Measurements from ENCODE around the gene ATP8B1.

The ATP8B1 gene

DNA sequence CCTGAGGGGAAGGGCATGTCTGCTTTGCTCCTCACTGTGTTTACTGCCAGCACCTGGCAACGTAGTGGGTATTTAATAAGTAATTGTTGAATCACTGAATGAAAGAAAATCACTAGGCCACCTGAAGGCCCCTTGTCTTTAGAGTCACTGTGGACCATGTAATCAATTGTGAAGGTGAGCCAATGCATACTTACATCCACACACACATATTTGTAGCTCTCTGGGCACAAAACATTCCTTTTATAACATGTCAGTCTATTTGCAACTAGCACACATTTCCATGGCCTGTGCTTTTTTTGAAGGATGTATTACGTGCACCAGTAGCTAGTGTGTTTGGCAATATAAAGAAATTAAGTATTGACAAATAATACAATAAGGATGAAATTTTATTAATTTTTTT, 11.2 kb downstream of the ATP8B1 start:
- no peak for DNase-seq

DNA sequence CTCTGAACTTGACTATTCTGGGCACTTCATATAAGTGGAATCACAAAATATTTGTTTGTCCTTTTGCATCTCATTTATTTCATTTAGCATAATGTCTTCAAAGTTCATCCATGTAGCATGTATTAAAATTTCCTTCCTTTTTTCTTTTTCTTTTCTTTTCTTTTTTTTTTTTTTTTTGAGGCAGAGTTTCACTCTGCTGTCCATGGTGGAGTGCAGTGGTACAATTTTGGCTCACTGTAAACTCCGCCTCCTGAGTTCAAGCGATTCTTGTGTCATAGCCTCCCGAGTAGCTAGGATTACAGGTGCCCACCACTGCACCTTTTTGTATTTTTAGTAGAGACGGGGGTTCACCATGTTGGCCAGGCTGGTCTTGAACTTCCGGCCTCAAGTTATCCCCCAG, 11.9 kb downstream of the ATP8B1 start:
- no peak for DNase-seq

DNA sequence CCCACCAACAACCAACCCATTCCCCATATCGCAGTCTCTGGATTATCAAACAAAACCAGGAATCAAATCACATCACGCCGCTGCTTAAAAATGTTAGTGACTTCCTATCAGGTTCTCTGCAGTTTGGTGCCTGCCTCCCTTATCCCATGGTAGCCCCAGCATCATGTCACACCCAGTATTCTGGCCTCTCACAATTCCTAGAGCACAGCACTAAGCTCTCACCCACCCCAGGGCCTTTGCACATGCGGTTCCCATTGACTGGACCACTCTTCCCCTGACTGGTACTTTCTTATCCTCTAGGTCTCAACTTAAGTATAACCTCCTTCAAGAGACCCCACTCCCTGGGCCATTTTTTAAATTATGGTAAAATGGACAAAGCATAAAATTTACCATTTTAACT, 12.8 kb downstream of the ATP8B1 start:
- DNase-seq = no peak

DNA sequence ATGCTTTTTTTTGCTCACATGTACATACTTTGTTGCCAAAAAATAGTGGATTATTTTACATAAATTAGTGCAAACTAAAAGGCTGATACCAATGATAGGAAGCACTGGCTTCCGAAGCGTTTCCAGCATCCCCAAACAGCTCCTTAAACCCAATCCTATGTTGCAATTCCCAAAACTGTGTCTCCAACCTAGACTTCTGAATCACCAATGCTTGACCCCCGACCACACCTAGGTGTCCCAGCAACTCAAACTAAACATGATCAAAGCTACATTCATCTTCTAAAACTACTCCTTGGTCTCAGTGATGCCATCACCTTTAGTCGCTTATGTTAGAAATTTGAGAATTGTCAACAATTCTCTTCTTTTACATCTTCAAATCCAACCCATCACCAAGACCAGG, 13.4 kb downstream of the ATP8B1 start:
- DNase-seq = no peak

DNA sequence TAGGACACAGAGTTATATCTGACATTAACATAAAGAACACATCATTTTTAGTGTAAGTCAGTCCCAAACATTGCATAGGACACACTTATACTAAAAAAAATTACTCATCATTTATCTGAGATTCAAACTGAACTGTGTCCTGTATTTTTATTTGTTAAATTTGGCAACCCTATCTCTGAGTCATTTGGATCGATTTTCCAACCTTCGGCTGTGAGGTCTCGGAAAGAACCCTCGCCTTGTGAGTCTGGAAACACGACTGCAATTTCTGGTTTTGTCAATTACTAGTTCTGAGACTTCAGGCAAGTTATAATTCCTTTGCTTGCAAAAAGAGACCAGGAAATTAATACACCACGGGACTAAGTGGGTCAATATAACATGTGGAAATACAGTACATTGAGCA, 14.0 kb downstream of the ATP8B1 start:
- DNase-seq = no peak

DNA sequence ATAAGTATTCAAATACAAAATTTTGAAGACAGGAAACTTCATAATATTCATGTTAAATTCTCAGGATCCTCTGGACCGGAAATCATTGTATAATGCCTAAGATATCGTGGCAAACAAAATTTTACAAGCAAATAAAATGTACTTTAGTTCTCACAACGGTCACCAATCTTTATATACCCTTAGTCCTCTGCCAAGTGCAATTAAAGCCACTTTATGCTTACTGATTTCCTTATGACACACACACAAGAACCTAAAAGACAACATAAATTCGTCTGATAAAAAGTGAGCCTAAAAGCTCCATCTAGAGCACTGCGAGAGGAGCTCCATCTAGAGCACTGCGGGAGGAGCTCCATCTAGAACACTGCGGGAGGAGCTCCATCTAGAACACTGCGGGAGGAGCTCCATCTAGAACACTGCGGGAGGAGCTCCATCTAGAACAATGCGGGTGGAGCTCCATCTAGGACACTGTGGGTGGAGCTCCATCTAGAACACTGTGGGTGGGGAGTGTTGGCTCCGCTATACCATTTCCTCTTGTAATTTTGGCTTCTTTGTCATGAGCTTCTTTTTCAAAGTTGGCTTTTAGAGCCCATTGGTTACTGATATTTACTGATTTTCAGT, 15.9 kb downstream of the ATP8B1 start:
- no peak for DNase-seq

DNA sequence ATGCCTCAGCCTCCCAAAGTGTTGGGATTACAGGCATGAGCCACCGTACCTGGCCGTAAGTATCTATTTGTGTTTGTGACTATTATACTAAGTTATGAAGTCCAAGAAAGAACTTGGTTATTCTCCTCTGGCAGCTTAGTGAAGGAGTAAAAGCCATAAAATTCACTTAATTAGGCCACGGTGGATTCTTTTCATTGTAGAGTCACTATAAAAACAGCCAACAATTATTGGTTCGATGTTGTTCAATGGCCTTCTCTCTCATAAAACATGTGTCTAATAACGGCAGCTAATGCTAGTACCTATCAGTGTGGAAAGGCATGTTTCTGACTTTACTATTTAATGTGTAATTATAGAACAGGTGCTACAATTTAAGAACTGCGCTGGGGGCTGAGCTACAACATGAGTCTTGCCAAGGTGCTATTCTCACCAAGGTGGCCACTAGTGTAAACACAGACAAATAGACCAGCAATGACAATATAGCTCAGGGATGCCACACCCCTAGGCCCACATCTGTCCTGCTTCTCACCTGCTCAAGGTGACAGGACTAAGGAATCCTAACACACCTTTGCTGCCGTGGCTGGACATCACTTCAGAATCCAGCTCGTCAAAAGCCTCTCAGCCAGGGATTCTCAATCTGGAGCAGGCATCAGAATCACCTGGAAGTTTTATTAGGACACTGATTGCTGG, 17.2 kb downstream of the ATP8B1 start:
- no peak for DNase-seq

DNA sequence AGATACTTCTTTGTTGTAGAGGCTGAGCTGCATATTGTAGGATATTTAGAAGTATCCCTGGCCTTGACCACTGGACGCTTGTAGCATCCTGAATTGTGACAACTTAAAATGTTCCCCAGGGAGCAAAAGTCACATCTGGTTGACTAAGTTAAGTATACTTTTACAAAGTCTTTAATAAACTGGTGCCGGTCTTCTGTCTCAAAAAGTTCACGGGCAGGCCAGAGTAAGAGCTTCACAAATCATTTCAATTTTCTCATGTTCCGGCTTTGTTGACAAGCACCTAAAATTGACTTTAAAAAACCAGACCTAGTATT, 18.4 kb downstream of the ATP8B1 start:
- DNase-seq = no peak

DNA sequence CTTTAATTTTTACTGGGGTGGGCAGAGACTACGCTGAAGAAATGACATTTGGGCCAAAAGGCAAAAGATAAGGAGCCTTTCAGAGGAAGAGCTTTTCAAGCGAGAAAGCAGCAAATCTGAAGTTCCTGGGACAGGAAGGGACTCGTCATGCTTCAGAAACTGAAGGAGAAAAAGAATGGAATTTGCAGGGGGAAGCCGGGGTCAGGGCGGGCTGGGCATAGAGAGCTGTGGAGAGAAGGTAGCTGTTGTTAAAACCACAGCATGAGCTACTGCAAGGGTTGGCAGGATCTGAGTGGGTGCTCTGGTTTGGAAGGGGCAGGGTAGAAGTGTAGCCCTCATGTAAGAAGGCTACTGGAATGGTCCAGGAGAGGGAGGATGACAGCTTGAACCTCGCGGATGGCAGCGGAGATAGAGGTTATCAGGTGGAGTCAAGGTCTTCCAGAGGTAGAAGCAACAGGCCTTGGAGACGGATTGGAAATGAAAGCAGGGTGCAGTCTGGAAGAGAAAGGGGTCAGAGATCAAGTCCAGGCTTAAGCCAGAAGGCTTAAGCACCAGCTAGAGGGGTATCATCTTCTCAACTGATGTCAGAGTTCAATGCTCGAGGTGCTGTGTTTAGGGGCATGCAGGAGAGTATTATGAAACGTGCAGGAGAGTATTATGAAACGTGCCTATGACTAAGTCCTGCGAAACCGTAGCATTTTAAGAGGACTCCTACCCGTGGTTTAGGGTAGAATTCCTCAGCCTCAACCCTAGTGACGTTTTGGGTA, 18.9 kb downstream of the ATP8B1 start:
- DNase-seq = no peak

DNA sequence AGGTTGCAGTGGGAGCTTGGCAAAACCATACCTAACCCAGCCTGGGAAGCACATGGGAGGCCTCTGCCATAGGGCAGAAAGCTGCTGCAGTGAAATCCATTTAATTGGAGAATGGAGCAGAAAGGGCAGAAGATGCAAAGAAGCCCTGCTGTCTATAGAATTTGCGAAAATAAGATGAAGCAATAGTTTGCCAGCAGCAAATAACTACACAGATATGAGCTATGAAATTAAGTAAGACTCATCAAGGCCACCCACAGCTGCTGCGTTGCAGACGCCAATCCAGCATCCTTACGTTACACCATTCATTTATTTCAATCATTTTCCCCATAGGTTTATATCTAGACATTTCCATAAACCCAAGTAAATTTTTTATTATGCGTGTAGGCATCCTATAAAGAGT, 21.1 kb downstream of the ATP8B1 start:
- DNase-seq = no peak

DNA sequence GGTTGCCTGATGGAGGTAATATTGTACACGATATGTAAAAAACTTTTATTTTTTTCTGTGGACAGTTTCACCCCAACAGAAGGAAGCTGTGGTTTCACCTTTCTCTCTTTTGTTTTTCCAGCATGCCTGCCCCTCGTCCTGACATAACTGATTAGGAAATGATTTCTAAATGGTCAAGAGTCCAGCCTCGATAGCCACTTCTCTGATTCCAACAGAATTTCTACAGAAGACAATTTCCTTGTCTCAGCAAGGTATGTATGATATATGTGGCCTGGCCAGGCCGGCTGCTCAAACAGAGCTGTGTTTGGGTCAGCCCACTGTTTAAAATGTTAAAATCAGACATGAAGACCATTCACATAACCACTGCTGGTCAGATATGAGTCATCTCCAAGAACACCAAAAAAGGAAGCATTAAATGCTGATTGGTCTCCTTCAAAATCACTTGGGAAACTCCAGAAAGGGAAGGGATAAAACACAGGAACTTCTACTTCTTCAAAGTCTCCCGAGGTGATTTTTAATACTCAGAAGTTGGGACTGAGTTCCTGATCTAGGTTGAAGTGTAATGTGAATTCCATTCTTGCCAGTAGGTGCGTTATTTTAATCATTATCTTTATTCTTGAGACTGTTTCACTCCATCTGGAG, 22.3 kb downstream of the ATP8B1 start:
- no peak for DNase-seq

DNA sequence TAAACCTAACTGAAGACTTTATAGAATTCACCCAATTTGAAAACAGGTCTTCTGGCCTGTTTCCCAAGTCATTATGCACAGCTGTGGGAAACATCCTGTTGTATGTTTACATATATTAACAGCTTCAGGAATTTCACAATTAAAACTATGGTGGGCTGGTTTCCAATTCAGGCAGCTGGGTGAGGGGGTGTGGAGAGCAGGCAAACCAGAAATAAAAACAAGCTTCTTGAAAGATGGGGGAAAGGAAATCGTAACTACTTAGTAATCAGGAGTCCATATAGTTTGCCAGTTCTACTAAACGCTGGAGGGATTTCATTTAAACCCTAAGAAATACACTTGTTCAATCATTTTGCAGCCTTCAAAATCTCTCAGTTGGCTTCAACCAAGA, 22.8 kb downstream of the ATP8B1 start:
- DNase-seq = no peak

DNA sequence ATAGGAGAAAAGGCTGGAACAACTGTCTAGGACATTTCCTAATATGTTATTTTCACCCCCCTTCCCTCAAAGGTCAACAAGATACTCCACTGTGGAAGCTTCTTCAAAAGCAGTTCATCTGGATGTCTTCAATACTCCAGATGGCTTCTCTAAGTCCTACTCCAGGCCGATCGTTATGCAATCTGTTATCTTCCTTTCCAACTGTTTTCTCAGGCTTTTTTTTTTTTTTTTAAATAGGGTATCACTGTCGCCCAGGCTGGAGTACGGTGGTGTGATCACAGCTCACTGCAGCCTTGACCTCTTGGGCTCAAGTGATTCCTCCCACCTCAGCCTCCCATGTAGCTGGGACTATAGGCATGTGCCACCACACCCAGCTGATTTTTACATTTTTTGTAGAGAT, 26.3 kb downstream of the ATP8B1 start:
- no peak for DNase-seq

DNA sequence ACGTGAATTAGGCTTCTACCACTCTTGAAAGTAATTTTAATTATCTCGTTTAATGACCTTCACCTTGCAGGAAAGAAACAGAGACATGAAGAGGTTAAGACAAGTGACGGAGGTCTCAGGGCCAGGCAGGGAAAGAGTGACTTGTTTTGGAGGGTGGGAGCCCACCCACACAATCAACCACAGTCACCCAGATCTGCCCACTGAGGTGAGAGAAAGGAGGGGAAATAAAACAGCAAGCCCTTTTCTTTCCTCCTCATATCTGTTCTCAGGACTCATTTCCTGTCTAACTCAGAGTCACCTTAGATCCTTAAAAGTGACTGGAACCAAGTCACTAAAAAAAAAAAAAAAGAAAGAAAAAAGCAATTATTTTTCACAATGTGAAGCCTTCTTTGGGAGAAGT, 26.8 kb downstream of the ATP8B1 start:
- no peak for DNase-seq

DNA sequence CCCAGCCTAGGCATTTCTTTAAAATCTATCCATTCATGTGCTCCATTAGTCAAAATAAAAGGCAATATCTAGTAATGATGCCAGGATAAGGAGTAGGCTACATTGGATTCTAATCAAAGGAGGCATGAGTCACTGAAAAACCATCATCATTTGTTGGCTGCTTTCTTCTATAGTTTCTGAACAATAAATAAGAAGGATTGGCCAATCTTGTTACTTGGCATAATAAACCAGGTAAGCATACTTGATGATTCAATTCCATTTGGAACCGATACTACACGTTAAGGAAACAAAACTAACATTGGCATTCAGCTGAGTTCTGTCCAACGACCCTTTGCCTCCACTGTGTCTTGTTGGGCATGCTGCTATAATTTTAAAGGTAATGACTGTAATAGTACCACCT, 27.2 kb downstream of the ATP8B1 start:
- DNase-seq = no peak

DNA sequence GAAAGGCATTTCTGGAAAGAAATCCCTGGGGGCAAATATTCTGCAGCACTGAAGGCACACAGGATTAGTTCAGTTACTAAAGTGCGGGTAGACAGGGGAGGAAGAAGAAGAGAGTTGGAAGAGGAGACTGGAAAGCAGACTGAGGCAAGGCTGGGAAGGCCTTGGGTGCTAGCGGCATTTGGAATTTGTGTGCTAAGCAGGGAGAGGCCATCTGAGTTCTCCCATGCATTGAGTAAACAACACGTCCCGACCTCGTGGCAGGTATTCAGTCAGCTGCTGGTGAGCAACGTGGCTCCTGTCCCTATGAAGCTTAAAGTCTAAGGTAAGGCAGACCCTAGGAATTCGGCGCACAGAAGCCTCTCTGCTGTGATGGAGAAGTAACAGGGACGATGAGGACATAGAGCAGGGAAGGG, 30.7 kb downstream of the ATP8B1 start:
- DNase-seq = no peak

DNA sequence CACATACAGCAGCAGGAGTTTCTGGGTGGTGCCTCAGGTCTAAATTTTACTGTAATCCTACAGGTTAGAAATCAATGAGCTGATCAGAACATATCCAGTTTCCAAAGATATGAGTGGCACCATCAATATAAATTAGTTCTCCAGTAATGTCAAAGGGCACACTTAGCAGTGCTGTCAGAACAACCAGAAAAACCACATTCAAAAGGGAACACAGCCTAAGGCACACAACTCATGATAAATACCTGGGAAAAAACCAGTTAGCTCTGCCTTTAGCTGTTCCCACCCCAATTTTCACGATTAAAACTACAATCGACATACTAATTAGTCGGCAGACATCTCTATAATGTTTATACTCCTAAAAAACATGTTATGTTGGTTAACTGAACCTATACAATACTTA, 31.5 kb downstream of the ATP8B1 start:
- DNase-seq = no peak

DNA sequence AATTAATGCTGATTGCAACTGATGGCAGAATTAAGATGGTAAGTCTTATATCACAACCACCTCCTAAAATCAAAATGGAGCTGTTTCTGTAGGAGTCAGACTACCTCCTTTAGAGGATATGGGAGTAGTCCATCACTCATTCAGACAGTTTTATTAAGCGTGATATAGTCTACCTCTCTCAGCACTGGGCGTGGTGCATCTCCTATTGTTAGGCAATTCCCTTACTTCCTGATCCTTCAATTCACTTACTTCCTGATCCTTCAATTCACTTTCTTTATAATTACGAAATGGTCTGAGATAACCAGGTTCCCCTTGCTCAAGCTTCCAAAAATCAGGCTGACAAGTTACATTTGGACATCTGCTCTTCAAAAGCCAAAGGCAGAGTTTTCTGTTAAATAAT, 31.9 kb downstream of the ATP8B1 start:
- no peak for DNase-seq

DNA sequence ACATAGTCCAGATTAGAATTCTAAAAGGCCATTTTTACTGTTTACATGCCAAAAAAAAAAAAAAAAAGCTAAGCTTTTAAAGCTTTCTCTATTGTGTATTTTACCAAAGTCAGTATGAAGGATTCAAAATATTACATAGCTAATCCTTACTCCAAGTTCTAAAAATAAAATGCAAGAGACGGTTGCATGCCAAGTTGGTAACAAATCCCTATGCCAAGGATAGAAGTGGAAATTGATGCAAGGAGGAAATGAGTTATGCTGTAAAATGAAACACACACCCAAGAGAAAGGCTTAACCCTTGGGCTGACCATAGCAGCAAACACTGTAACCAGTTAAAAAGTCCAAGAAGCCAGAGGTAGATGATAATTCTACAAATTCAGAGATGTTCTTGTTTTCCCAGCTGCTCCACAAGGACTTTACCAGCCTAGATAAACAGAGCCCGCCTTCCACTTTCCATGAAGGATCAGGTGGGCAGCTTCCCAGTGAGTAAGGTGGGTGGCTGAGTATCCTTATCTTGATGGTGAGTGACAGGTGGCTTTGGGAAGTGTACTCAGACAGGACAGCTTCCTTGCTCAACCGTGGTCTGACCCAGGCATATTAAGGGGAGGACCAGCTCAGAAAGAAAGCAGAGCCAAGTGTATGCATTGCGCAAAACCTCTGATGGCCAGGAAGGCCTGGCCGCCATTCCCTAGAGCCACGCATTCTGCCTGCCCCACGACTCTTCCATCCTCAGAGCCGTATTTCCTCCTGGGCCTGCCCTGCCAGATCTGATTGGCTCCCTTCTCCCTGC, 34.4 kb downstream of the ATP8B1 start:
- no peak for DNase-seq

DNA sequence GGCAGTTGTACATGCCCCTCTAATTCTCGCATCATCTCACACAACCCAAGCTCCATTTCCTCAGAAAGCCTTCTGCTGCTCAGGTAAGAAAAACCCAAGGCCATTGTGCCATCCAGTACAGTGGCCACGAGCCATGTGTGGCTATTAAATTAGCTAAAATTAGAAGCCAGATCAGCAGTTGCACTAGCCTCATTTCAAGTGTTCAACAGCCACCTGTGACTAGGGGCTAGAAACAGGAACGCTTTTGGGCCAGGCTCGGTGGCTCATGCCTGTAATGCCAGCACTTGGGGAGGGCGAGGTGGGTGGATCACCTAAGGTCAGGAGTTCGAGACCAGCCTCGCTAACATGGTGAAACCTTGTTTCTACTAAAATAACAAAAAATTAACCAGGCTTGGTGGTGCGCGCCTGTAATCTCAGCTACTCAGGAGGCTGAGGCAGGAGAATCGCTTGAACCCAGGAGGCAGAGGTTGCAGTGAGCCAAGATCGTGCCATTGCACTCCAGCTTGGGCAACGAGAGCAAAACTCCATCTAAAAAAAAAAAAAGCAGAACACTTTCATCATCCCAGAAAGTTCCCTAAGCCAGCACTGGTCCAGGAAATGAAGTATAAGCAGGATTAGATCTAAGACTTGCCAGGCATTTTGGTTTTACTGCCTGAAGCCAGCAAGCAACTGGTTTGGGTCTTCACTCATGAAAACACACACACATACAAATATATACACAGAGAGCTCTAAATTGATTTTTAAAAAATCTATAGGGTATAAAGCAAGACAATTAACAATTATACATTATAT, 35.7 kb downstream of the ATP8B1 start:
- no peak for DNase-seq

DNA sequence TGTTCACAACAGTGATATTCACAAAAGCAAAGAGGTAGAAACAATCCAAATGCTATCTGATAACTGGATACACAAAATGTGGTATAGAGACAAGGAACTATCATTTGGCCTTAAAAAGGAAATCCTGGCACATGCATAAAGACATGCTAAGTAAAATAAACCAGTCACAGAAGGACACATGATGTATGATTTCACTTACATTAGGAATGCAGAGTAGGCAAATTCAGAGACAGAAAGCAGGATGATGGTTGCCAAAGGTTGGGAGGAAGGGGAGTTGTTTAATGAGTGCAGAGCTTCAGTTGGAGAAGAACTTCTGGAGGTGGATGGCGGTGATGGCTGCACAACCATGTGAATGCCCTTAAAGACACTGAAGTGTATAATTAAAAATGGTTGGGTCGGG, 38.1 kb downstream of the ATP8B1 start:
- DNase-seq = no peak

DNA sequence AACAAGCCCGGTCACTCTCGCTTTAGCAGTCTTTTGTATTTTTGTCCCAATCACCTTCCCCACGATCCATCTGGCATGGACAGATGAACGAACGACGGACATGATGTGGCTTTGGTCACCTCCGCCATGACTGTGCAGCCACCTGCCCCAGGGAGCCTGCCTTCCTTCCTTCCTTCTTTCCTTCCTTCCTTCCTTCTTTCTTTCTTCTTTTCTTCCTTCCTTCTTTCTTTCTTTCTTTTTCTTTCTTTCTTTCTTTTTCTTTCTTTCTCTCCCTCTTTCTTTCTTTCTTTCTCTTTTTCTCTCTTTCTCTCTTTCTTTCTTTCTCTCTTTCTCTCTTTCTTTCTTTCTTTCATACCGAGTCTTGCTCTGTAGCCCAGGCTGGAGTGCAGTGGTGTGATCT, 39.0 kb downstream of the ATP8B1 start:
- DNase-seq = no peak
